HUDEP-2 (cell line): ENCODE measurements around the gene NME4.
"Not testable (repeated sequence)": the region's sequence is repeated elsewhere in the genome, so short reads cannot be mapped to it uniquely, and the experiment has no call there.

ENCODE experiments used
- DNase-seq, 76 experiments: peaks; one replicate each; lab custom pipeline; 2025; ENCODE audit not compliant: unreplicated experiment in 76 of 76; lab: John Stamatoyannopoulos, UW

The NME4 gene

GRCh38 chr16:396199-396598 lies 800 bp upstream of the NME4 start:
- peak in 8 of 76 experiments; percentile 19 to 62 (median 42) for DNase-seq

- DNase-seq, result peak in 68 of 76 experiments; percentile 25 to 81 (median 62)
These were observed 394 bp upstream of the NME4 start for GRCh38 chr16:396605-397004.

GRCh38 chr16:397736-398332 lies 835 bp downstream of the NME4 start:
- peak in 58 of 76 experiments; percentile 15 to 78 (median 50) for DNase-seq

GRCh38 chr16:398561-399339 lies 1.8 kb downstream of the NME4 start:
- DNase-seq, result peak in 49 of 76 experiments; percentile 33 to 84 (median 62)

- DNase-seq, result peak in 65 of 76 experiments; percentile 18 to 84 (median 63)
These were observed 2.5 kb downstream of the NME4 start for GRCh38 chr16:399340-400019.

GRCh38 chr16:400061-400591 lies 3.1 kb downstream of the NME4 start:
- peak in 17 of 76 experiments; percentile 9 to 62 (median 25) for DNase-seq

- peak in 73 of 76 experiments; percentile 26 to 98 (median 91) for DNase-seq
These were observed 4.7 kb downstream of the NME4 start, which contains the start of gene DECR2 for GRCh38 chr16:401468-402348. Gene DECR2, plus strand, starts transcription at chr16:401885. Its CDS starts 79 bp downstream, at chr16:401964.

- no peak for DNase-seq
These were observed 8.0 kb downstream of the NME4 start for GRCh38 chr16:404971-405486.

- no peak for DNase-seq
These were observed 8.8 kb downstream of the NME4 start for GRCh38 chr16:405548-406506.

- no peak for DNase-seq
These were observed 10.3 kb downstream of the NME4 start for GRCh38 chr16:407253-407652.

- no peak for DNase-seq
These were observed 13.6 kb downstream of the NME4 start for GRCh38 chr16:410516-411178.

GRCh38 chr16:411576-412265 lies 14.7 kb downstream of the NME4 start:
- DNase-seq, result no peak

- DNase-seq, result no peak
These were observed 17.6 kb downstream of the NME4 start for GRCh38 chr16:414395-415169.

GRCh38 chr16:415170-415498 lies 18.1 kb downstream of the NME4 start:
- not testable (repeated sequence) for DNase-seq

- DNase-seq, result not testable (repeated sequence)
These were observed 25.2 kb downstream of the NME4 start for GRCh38 chr16:422179-422578.

- DNase-seq, result peak in 40 of 76 experiments; percentile 5 to 66 (median 31)
These were observed 27.1 kb downstream of the NME4 start for GRCh38 chr16:424033-424622.
